NCI-H2029 (cell line): ENCODE data around the gene S100A7A.

ENCODE experiments used
- DNase-seq: peaks from one replicate; lab custom pipeline; 2025; lab: John Stamatoyannopoulos, UW

The S100A7A gene

GRCh38 chr1:153415850-153416570 lies at the start of gene S100A7A:
Gene S100A7A (plus strand): TSS chr1:153416520. CDS start chr1:153418083, 1,563 bp downstream.
- no peak for DNase-seq

- no peak for DNase-seq
Observed at GRCh38 chr1:153367090-153367489, 49.2 kb upstream of the S100A7A start.

GRCh38 chr1:153368495-153368894 lies 47.8 kb upstream of the S100A7A start:
- no peak for DNase-seq

- DNase-seq, result no peak
Observed at GRCh38 chr1:153370146-153370545, 46.2 kb upstream of the S100A7A start.

GRCh38 chr1:153371231-153371630 lies 45.1 kb upstream of the S100A7A start:
- DNase-seq, result no peak

GRCh38 chr1:153372571-153372970 lies 43.7 kb upstream of the S100A7A start:
- DNase-seq, result no peak

- DNase-seq, result no peak
Observed at GRCh38 chr1:153374071-153374470, 42.2 kb upstream of the S100A7A start.

GRCh38 chr1:153375511-153375910 lies 40.8 kb upstream of the S100A7A start, which contains the start of gene S100A12:
Gene S100A12 (minus strand): TSS chr1:153375621. CDS start chr1:153374592, 1,029 bp downstream.
- no peak for DNase-seq

- DNase-seq, result no peak
Observed at GRCh38 chr1:153379591-153379990, 36.7 kb upstream of the S100A7A start.

- DNase-seq, result no peak
Observed at GRCh38 chr1:153380711-153381110, 35.6 kb upstream of the S100A7A start.

GRCh38 chr1:153384958-153385580 lies 31.3 kb upstream of the S100A7A start:
- DNase-seq, result no peak

GRCh38 chr1:153386500-153386901 lies 29.8 kb upstream of the S100A7A start:
- no peak for DNase-seq

- no peak for DNase-seq
Observed at GRCh38 chr1:153387001-153387400, 29.3 kb upstream of the S100A7A start.

GRCh38 chr1:153387785-153388184 lies 28.5 kb upstream of the S100A7A start:
- no peak for DNase-seq

GRCh38 chr1:153389401-153389800 lies 26.9 kb upstream of the S100A7A start:
- DNase-seq, result no peak

GRCh38 chr1:153389973-153390879 lies 26.1 kb upstream of the S100A7A start:
- no peak for DNase-seq

- DNase-seq, result peak; percentile 23
Observed at GRCh38 chr1:153390938-153391710, 25.2 kb upstream of the S100A7A start, which contains the start of gene S100A8. Gene S100A8 (minus strand): TSS chr1:153391073. CDS start chr1:153390535, 538 bp downstream.

- DNase-seq, result no peak
Observed at GRCh38 chr1:153392258-153392657, 24.1 kb upstream of the S100A7A start.

GRCh38 chr1:153392822-153393221 lies 23.5 kb upstream of the S100A7A start:
- no peak for DNase-seq

GRCh38 chr1:153393926-153394325 lies 22.4 kb upstream of the S100A7A start:
- no peak for DNase-seq

- DNase-seq, result no peak
Observed at GRCh38 chr1:153394391-153394790, 21.9 kb upstream of the S100A7A start.
